HG03135 (cell line): Measurements from ENCODE around the gene NOTCH2.

ENCODE experiments used
- ATAC-seq: cut with Tn5 transposase; IDR thresholded peaks from one replicate; pipeline ENCODE4 v1.9.1; 2021; ENCODE audit warnings: mild to moderate bottlenecking, moderate library complexity; ENCODE audit not compliant: unreplicated experiment

NOTCH2 gene

DNA sequence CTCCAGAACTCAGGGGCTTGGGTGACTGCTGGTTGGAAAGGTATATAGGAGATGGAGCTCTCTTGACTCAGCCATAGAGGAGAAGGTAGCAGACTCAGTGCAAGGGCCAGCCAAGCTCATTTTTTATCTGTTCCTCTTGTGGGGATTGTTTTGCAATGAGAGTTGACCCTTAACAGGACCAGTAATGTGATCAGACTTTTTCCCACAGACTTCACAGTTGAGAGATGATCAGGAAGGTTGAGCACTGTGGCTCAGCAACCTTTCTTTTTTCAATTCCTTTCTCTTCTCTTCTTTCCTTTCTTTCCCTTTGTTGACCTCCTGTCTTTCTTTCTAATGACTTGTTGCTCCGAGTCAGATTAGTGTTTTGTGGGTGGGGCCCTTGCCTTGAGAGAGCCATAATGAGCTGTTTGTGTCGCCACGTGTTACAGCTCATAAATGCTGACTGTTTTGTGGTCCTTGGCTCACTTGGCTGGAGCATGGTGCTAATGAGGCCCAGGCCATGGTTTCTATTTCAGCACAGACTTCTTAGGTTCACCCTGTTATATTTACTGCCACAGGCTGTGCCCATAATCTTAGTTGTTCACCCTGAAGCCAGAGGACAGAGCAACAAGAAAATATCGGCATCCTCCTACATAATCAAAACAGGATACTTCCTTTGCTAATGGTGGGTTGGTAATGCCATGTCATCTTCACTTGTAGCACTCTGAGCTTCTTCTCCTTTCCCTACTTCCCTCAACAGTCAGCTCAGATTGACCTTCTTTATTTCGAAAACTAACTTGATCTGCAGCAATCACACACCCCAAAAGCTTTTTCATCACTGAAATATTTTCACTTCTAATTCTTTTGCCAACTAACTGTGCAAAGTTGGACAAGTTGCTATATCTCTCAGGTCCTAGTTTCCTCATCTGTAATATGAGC lies 187.1 kb downstream of the NOTCH2 start:
- ATAC-seq: no peak

DNA sequence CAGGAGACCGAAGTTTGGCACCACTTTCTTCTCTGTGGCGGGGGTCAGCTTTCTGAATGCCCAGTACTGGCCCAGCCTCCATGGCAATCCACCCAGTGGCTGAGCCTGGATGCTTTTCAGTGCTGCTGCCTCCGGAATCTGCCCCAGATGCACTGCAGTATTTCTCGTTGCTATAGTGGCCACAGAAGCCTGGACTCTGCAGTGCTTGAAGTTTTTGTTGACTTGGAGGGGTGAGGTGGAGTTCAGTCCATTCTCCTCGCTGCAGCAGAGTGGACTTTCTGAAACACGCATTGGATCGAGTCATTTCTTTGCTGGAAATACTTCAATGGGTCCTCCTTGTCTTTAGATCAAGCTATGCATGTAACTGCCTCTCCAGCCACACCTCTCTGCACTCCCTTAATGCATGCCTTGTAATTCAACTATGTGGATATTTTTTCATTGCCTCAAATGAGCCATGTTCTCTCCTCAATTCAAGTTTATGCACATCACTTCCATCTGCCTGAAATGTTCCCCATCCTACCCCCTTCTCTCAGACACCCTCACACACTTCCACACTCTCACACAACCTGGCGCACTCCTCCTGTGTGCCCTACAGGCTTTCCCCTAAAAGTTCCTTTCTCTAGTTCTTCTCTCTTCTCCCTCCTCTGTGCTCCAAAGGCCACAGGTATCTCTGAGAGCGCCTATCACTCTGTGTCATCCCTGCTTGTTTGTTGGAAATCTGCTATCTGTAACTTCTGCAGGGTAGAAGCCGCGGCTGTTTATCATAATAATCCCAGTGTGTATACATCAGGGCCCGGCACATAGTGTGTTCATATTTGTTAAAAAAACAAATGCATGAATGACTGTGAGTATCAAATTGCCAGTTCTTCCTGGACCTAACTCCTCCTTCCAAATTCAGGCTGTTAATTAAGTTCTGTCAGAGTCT lies 189.7 kb downstream of the NOTCH2 start:
- ATAC-seq: no peak

DNA sequence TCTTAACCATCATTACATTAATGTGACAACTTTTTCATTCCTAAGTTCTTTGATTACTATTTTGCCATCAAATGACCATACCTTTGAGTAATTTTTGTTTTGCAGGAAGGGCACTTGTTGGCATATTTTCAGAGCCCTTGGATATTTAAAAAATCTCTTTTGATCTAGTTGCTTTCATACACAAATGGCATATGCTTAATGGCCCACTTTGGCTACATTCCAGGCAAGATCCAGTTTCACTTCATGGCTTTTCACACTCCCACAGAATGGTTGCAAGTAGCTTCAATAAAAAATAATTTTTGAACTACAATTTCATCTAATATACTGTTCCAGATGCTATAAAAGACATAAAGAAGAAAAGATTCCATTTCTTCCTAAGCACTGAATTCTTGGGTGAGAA lies 191.3 kb downstream of the NOTCH2 start:
- ATAC-seq: no peak

DNA sequence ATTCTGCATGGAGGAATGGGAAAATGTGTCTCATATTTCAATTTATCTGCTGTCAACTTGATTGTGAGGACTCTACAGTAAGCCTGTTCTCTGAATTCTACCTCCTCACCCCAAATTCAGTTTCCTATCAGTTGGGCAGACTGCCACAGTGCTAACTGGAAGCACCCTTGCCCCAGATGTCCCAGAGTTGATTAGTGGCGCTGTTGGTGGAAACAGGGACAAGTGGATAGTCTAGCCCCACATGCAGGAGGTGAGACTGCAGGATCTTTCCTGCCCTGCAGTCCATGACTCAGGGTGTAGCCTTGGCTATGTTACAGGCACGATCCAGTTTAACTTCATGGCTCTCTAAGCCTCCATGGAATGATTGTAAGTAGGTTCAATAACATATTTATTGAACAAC lies 195.3 kb downstream of the NOTCH2 start:
- ATAC-seq: no peak

DNA sequence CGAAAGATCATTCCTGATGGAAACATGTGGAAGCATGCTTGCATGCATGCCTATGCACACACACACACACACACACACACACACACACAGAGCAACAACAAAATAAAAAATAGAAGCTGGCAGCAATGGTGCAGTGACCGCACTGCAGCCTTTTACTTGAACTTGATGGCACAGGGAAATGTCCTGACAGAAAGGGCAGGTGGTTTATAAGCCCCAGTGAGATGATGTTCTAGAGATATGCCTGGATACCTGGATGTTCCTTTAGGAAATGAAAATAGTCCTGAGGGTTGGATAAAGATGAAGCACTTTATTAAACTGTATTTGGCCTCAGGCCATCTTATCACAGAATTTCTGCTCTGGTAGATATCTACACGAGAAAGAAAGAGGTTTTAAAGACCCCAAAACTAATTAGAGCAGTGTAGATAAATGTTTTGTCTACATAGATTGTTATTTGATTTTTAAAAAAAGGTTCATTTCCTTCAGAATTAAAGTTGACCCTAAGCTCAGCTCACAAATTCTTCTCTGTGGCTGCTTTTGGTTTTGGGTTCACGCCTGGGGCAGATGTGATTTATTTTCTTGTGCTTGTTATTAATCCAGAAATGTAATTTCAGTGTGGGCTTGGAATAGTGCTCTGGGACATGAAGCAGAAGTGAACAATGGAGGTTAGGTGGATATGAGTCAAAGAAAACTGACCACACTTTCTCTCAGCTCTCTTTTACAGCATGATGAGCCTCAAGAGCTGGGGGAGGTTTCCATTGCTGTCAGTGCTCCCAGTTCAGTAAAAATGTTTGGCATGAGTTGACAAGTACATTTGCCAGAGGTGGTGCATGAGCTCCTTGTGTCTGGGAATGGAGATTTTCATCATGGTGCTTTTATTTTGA lies 196.1 kb downstream of the NOTCH2 start:
- ATAC-seq: no peak

DNA sequence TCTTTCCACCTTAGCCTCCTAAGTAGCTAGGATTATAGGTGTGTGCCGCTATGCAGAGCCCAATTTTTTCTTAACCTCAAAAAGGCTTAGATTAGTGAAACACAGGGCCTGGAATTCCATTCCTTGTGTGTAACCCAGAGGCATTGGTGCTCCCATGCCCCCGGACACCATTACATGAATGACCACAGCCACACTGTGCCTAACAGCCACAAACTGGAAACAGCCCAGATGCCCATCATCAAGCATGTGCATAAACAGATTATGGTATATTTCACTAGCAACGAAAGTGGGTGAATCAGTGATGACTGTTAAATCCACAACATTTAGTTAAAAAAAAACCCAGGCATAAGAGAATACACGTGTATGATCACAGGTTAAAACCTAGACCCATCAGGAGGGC lies 197.6 kb downstream of the NOTCH2 start:
- no peak for ATAC-seq

DNA sequence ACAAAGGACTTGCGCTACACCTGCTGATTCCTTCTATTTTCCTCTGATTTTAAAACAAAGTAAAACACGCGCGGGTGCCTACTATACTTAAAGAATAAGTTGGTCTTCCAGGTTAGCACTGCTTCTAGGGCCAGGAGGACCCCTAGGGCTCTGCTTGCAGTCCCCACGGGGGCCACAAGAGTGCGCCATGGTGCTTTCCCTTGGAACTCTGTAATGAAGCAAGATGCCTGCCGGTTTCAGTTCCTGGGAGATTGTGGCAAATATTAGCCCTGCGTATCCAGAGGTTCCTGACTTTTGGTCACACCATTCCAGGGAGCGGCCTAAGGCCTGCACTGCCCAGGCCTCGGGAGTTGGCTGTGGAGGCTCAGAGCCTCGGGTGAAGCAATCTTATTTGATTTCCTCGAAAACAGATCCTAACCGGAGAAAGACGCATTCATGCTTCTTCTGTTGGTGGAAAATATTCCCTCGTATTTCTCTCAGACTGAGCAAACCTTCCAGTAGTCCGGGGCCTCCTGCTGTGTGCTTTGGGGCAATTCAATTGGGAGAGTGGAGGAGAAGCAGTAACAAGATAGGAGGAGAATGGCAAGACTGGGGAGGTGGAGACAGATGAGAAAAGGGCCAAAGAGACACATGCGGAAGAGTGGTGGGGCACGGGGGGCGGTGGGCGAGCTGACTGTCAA lies 198.4 kb downstream of the NOTCH2 start:
- ATAC-seq: no peak

DNA sequence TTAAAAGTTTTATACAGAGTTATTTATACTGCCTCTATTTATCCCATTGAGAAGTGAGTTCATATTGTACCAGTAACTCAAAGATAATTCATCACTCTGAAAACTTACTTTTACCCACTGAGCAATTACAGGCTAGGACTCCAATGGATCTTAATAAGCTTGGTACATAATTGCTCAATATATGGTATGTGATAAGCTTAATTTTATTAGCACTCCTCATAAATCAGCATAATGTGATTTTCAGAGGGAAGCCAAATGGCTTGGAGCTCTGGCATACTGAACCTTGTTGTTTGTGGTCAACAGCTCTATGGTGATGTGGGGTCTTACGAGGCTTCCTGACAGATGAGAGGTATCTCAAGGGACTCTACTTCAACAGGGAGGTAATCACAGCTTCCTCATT lies 199.5 kb downstream of the NOTCH2 start:
- ATAC-seq: no peak

DNA sequence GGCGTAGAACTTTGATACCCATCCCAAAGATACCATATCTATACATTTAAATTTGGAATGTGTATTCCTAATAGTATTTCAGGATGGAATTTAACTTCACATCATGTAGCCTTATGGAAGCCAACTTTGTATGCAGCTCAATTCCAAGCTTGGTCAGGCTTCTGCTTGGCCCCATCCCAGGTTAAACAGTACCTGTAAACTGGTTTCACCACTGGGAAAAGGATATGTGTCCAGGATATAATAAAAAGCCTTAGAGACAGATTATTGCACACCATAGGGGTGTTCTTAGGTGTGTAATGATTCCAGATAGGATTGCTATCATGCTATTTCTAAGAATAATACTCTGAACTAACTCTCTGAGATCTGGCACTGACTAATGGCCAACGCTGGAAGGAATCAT lies 201.3 kb downstream of the NOTCH2 start:
- ATAC-seq: no peak

DNA sequence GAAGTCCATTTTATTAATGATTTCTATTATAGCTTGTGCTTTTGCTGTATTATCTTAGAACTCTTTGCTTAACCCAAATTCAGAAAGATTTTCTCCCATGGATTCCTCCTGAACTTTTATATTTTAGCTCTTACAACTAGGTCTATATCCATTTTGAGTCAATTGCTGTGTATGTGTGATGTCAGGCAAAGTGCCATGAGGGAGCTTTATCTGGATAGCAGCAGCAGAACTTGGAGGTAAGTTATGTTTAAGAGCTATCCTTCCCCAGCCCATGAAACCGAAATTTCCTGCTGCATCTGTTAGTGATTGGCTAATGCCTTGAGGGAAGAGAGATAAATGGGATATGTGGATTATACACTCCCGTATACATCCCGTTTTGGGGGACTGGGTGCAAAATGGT lies 203.0 kb downstream of the NOTCH2 start:
- no peak for ATAC-seq

DNA sequence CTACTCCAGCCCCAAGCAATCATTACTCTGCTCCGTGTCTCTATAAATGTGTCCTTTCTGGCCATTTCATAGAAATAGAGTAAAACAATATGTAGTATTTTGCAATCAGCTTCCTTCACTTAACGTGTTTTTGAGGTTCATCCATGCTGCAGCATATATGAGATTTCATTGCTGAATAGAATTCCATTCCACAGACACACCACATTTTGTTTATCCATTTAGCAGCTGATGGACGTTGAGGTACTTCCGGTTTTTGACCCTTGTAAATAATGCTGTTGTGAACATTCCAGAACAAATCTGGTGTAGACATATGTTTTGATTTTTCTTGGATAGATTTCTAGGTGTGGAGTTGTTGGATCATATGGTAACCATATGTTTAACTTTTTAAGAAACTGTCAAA lies 203.8 kb downstream of the NOTCH2 start:
- ATAC-seq: no peak

DNA sequence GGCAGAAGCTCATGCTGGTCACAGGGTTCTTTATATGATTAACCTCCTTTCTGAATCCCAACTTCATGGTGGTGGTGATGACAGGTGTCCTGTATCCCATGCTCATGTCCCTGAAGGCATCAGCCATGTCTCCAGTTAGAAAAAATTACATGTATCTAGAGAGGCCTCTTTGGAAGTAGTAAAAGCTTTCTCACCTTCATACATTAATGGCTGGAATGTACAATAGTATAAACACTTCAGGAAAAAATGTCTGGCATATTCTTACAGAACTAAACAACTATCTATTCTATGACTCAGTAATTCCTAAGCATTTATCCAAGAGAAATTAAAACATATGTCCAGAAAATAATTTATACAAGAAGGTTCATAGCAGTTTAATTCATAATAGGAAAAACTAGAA lies 207.2 kb downstream of the NOTCH2 start:
- no peak for ATAC-seq
